COLO829 (cell line): ENCODE results near the gene RPP21.
"Not testable (repeated sequence)": the region's sequence is repeated elsewhere in the genome, so short reads cannot be mapped to it uniquely, and the experiment has no call there.

Experiments used
- DNase-seq: peaks from one replicate; pipeline ENCODE4 v3.0.0; 2012; ENCODE audit warnings: low spot score

Gene RPP21

GRCh38 chr6:30331981-30332380 is 13.0 kb upstream of the RPP21 start:
- DNase-seq, result no peak

- no peak for DNase-seq
These were observed 10.7 kb upstream of the RPP21 start for GRCh38 chr6:30334075-30334783.

GRCh38 chr6:30340589-30341054 is 4.3 kb upstream of the RPP21 start:
- DNase-seq, result no peak

GRCh38 chr6:30341218-30341617 is 3.7 kb upstream of the RPP21 start:
- no peak for DNase-seq

DNA sequence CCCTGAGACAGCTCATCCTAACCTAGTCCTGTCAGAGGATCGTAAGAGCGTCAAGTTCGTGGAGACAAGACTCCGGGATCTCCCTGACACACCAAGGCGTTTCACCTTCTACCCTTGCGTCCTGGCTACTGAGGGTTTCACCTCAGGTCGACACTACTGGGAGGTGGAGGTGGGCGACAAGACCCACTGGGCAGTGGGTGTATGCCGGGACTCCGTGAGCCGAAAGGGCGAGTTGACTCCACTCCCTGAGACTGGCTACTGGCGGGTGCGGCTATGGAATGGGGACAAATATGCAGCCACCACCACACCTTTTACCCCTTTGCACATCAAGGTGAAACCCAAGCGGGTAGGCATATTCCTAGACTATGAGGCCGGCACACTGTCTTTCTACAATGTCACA is 3.2 kb upstream of the RPP21 start:
- no peak for DNase-seq

GRCh38 chr6:30344191-30344867 is 627 bp upstream of the RPP21 start:
- no peak for DNase-seq

DNA sequence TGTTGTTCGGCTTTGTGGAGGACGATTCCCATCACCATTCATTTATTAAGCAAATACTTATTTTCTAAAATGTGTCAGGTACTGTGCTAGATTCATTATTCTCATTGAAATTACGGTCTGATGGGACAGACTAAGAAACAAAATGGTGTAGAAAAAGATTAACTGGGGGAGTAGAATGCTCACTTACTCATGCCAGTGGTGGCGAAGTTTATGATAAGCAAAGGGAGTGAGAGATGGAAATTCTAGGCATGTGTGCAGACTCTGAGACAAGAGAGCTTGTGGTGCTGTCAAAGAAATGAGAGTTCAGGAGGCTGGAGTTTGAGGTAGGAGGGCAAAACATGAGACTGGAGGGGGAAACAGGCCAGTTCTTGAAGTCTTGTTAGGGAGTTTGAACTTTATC is 896 bp downstream of the RPP21 start:
- no peak for DNase-seq

- DNase-seq, result no peak
These were observed 4.0 kb downstream of the RPP21 start for GRCh38 chr6:30348957-30349356.

DNA sequence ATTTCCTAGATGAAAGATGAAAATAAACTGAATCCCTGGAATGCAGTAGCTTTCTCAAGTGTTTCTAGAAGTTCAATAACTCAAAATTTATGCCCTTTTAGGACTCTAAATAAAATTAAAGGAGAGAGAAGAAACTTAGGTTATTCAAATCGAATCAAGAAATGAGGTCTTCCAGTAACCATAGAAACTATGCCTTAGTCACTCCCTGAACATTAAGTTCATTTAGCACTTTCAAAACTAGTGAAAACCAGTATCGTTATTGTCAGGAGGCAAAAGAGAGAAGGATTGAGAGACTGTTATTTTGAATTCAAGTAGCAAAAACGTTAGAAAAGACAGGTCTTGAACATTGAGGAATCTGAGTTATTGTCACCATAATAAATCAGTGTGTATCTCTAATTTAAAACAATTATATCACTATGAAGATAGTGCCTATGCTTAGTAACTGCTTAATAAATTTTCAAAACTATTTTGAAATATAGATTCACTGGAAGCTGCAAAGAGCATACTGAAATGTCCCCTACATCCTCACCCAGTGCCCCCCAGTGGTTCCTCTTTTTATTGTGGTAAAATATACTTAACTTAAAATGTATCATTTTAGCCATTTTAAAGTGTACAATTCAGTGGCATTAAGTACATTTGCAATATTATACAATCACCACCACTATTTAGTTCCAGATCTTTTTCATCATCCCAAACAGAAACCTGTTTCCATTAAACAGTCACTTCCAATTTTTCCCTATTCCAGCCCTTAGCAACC is 4.6 kb downstream of the RPP21 start:
- no peak for DNase-seq

DNA sequence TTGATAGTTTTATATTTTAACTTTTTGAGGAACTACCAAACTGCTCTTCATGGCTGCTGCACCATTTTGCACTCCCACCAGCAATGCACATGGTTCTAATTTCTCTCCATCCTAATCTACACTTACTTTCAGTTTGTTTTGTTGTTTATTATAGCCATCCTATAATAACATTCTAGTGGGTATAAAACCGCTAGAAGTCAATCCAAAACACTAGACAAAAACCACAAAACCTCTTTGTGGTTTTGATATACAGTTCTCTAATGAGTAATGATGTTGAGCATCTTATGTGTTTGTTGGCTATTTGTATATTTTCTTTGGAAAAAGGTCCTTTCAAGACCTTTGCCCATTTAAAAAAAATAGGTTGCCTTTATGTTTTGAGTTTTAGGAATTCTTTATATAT is 5.6 kb downstream of the RPP21 start:
- DNase-seq, result no peak

- DNase-seq, result no peak
These were observed 7.6 kb downstream of the RPP21 start for GRCh38 chr6:30352550-30352949.

GRCh38 chr6:30355281-30355680 is 10.3 kb downstream of the RPP21 start:
- DNase-seq, result no peak

DNA sequence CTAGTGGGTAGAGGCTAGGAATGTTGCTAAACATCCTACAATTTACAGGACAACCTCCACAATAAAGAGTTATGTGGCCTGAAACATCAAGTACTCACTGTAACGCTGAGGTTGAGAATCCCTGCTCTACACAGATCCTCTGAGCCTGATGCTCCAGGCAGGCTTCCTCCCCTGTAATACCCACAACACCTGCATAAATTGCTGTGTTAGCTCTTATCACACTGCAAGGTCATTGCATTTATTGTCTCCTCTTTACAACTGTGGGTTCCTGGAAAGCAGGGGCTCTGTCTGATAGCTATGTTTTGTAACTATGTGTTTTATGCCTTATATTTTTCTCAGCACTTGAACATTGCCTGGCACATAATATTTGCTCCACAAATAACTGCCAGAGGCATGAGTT is 11.6 kb downstream of the RPP21 start:
- DNase-seq, result no peak

- DNase-seq, result peak; percentile 83
These were observed 13.0 kb downstream of the RPP21 start for GRCh38 chr6:30357678-30358540.

- no peak for DNase-seq
These were observed 14.3 kb downstream of the RPP21 start for GRCh38 chr6:30359276-30359675.

GRCh38 chr6:30360139-30360538 is 15.2 kb downstream of the RPP21 start:
- no peak for DNase-seq

GRCh38 chr6:30361661-30362060 is 16.7 kb downstream of the RPP21 start:
- DNase-seq, result no peak

DNA sequence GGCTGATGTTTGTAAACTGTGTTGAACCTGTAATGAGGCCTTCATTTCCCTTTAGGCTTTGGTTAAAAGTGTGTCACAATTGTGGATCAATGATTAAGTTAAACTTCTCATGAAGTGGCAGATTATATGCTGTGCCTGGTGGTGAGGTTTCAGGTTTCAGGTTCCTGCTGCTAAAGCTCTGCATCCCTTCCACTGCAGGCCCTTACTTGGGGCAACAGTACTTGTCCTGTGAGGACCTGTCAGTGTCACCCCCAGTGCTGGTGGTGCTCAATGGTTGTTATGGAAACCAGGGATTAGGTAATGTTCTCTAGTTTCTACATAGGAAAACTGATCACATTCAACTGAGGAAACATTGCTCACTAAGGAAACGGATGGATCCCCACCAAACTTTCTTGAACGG is 18.5 kb downstream of the RPP21 start:
- DNase-seq, result no peak

DNA sequence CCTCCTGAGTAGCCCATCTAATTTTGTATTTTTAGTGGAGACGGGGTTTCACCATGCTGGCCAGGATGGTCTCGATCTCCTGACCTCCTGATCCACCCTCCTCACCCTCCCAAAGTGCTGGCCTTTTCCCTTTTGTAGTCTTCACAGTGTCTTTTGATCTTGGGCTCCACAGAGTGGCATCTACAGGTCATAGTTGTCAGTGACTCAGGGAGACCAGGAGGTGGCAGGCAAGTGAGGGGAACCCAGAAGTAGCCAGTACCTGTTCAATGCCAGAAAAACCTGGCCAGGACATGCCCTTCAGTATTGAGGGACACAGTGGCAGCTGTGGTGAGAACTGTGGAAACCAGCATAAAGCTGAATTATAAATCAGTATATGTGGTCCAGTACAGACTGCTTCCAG is 19.6 kb downstream of the RPP21 start:
- no peak for DNase-seq

DNA sequence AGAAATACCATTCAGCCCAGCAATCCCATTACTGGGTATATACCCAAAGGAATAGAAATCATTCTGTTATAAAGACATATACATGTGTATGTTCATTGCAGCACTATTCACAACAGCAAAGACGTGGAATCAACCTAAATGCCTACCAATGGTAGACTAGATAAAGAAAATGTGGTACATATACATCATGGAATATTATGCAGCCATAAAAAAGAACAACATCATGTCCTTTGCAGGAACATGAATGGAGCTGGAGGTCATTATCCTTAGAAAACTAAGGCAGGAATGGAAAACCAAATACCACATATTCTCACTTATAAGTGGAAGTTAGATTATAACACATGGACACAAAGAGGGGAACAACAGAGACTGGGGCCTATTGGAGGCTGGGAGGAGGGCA is 24.3 kb downstream of the RPP21 start:
- DNase-seq, result not testable (repeated sequence)

GRCh38 chr6:30378290-30378937 is 33.5 kb downstream of the RPP21 start:
- peak; percentile 19 for DNase-seq

DNA sequence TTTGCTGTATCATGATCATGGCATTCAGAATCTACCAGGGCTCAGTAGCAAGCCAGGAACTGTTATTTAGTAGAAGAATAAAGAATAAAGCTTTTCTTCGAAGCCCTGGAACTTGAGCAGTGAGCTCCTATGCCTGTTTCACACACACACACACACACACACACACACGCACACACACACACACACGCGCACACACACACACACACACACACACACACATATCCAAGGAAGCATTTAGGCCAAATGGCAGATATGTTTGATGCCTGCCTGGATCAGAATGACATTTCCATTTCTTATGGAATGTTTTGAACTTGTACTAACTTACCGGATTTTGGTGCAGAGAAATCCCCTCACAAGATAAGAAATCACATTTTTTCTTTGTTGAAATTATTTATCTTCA is 35.5 kb downstream of the RPP21 start:
- no peak for DNase-seq
